NCI-H1436 treated with DMSO at 0.1 percent for 48 hours (cell line): Measurements from ENCODE around the gene POLR2E.

Source experiments
- DNase-seq: peaks from one replicate; lab custom pipeline; 2025; lab: John Stamatoyannopoulos, UW

Gene POLR2E

GRCh38 chr19:1110809-1111640 lies 15.8 kb upstream of the POLR2E start:
- no peak for DNase-seq

GRCh38 chr19:1109697-1110671 lies 14.8 kb upstream of the POLR2E start:
- no peak for DNase-seq

GRCh38 chr19:1109032-1109551 lies 13.9 kb upstream of the POLR2E start:
- DNase-seq, result no peak

- no peak for DNase-seq
Observed at GRCh38 chr19:1108291-1109031, 13.3 kb upstream of the POLR2E start.

GRCh38 chr19:1107661-1108261 lies 12.6 kb upstream of the POLR2E start:
- no peak for DNase-seq

GRCh38 chr19:1106841-1107660 lies 11.9 kb upstream of the POLR2E start:
- DNase-seq, result no peak

GRCh38 chr19:1105873-1106840 lies 11.0 kb upstream of the POLR2E start:
- DNase-seq, result no peak

- no peak for DNase-seq
Observed at GRCh38 chr19:1105008-1105872, 10.1 kb upstream of the POLR2E start.

- no peak for DNase-seq
Observed at GRCh38 chr19:1104311-1105007, 9.3 kb upstream of the POLR2E start.

GRCh38 chr19:1103708-1104310 lies 8.6 kb upstream of the POLR2E start, which contains the start of gene GPX4:
Gene GPX4 (plus strand): TSS chr19:1103994. CDS start chr19:1104044, 50 bp downstream.
- DNase-seq, result peak; percentile 91

- no peak for DNase-seq
Observed at GRCh38 chr19:1103132-1103707, 8.0 kb upstream of the POLR2E start.

GRCh38 chr19:1102407-1103131 lies 7.4 kb upstream of the POLR2E start:
- DNase-seq, result no peak

- DNase-seq, result no peak
Observed at GRCh38 chr19:1101337-1101698, 6.1 kb upstream of the POLR2E start.

GRCh38 chr19:1098177-1099051 lies 3.2 kb upstream of the POLR2E start:
- peak; percentile 22 for DNase-seq

GRCh38 chr19:1097810-1098176 lies 2.6 kb upstream of the POLR2E start:
- no peak for DNase-seq
